ENCODE results near the gene MAZ. TPM values are rescaled to one million over a fixed set of nuclear protein-coding genes. Genes with fewer than 3 reads are reported as not detected.

Gene MAZ
- total RNA-seq, 1 experiment from 2014 or later = 256 TPM

DNA sequence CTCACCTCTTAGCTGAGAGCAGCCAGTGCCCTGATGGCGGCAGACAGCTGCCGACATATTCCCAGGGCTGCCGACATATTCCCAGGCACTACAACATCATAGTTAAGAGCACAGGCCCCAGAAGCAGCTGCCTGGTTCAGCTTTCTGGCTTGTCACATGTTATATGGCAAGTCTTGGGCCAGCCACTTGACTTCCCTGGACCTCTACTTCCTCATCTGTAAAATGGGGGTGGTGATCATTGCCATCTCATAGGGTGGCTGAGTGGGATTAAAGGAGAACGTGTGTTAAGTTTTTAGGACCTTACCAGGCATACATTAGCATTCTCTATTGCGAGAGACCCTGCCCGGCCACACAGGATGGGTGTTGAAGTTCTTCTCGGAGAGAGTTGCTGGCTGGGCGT lies 37.6 kb downstream of the MAZ start:
- Histone ChIP-seq H3K9me3 (ENCODE audit: control insufficient read depth in 1 of 2, insufficient read depth in 1 of 2, low read depth in 1 of 2, low read length in 2 of 2) (no peaks in the 10 kb centered on the region), H3K4me2 (ENCODE audit: low read length) (no peak overlapping the region), H3K27me3 (ENCODE audit: insufficient read depth, low read length) (no peaks in the 10 kb centered on the region), H3K9ac (ENCODE audit: low read length) (no peak overlapping the region), H4K20me1 (ENCODE audit: insufficient read depth) (no peaks in the 10 kb centered on the region), H3K4me3 (replicated peaks in 1 of 2; ENCODE audit: low read depth in 1 of 2, low read length in 2 of 2) (no peak overlapping the region), H3K9me2 (ENCODE audit: insufficient read depth) (no peaks in the 10 kb centered on the region), H3K4me1 (ENCODE audit: control insufficient read depth in 1 of 2, insufficient read depth in 2 of 2, low read length in 2 of 2) (peaks cover 0 to 5% of the 10 kb centered on the region in 2 experiments; a peak in 2 of 4 replicates), H3K79me2 (ENCODE audit: insufficient read depth, low read length) (no peaks in the 10 kb centered on the region), H3K27ac (ENCODE audit: low read depth, low read length) (no peak overlapping the region), H3K36me3 (ENCODE audit: control insufficient read depth in 1 of 2, insufficient read depth in 2 of 2, low read length in 2 of 2) (peaks cover 0 to 2% of the 10 kb centered on the region in 2 experiments; a peak in 2 of 4 replicates), H2AFZ (ENCODE audit: low read depth, low read length, poor library complexity, severe bottlenecking) (no peak overlapping the region)
- RAD21 ChIA-PET (ENCODE audit: low non-redundant PET in 1 of 2, low total read pairs in 2 of 2, uncharacterized antibody in 2 of 2, unreplicated experiment in 2 of 2) = no interaction called here
- CTCF ChIA-PET = no interaction called here
- DNase-seq (ENCODE audit: low read depth, low spot score) = no peak
- ATAC-seq = no peak
- intact Hi-C loops (cut with micrococcal nuclease) = no loop called here
- POLR2A ChIA-PET = no interaction called here
- BruUV-seq (replicated peaks) = no TSS peak
- TF ChIP-seq YY1 (IDR thresholded peaks at IDR 0.05; ENCODE audit: extremely low read depth, insufficient replicate concordance, low read depth, low read length) = no peak
- TF ChIP-seq, protein P1, sequence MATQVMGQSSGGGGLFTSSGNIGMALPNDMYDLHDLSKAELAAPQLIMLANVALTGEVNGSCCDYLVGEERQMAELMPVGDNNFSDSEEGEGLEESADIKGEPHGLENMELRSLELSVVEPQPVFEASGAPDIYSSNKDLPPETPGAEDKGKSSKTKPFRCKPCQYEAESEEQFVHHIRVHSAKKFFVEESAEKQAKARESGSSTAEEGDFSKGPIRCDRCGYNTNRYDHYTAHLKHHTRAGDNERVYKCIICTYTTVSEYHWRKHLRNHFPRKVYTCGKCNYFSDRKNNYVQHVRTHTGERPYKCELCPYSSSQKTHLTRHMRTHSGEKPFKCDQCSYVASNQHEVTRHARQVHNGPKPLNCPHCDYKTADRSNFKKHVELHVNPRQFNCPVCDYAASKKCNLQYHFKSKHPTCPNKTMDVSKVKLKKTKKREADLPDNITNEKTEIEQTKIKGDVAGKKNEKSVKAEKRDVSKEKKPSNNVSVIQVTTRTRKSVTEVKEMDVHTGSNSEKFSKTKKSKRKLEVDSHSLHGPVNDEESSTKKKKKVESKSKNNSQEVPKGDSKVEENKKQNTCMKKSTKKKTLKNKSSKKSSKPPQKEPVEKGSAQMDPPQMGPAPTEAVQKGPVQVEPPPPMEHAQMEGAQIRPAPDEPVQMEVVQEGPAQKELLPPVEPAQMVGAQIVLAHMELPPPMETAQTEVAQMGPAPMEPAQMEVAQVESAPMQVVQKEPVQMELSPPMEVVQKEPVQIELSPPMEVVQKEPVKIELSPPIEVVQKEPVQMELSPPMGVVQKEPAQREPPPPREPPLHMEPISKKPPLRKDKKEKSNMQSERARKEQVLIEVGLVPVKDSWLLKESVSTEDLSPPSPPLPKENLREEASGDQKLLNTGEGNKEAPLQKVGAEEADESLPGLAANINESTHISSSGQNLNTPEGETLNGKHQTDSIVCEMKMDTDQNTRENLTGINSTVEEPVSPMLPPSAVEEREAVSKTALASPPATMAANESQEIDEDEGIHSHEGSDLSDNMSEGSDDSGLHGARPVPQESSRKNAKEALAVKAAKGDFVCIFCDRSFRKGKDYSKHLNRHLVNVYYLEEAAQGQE (IDR thresholded peaks at IDR 0.05; ENCODE audit: low read depth) = no peak
- TF ChIP-seq TCF7L2 (IDR thresholded peaks at IDR 0.05; ENCODE audit: borderline replicate concordance, extremely low read depth, insufficient read depth, insufficient read length) = no peak
- TF ChIP-seq, protein P2, sequence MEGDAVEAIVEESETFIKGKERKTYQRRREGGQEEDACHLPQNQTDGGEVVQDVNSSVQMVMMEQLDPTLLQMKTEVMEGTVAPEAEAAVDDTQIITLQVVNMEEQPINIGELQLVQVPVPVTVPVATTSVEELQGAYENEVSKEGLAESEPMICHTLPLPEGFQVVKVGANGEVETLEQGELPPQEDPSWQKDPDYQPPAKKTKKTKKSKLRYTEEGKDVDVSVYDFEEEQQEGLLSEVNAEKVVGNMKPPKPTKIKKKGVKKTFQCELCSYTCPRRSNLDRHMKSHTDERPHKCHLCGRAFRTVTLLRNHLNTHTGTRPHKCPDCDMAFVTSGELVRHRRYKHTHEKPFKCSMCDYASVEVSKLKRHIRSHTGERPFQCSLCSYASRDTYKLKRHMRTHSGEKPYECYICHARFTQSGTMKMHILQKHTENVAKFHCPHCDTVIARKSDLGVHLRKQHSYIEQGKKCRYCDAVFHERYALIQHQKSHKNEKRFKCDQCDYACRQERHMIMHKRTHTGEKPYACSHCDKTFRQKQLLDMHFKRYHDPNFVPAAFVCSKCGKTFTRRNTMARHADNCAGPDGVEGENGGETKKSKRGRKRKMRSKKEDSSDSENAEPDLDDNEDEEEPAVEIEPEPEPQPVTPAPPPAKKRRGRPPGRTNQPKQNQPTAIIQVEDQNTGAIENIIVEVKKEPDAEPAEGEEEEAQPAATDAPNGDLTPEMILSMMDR (IDR thresholded peaks at IDR 0.05 in 2 of 3, conservative IDR thresholded peaks at IDR 0.05 in 1 of 3; ENCODE audit: borderline replicate concordance in 1 of 3, insufficient read depth in 1 of 3, low read depth in 2 of 3, low read length in 2 of 3) = no peak
- no peak for TF ChIP-seq FOSL1 (IDR thresholded peaks at IDR 0.05; ENCODE audit: low read depth)
- TF ChIP-seq, protein P3, sequence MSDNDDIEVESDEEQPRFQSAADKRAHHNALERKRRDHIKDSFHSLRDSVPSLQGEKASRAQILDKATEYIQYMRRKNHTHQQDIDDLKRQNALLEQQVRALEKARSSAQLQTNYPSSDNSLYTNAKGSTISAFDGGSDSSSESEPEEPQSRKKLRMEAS (IDR thresholded peaks at IDR 0.05) = no peak
- TF ChIP-seq EZH2phosphoT487 (IDR thresholded peaks at IDR 0.05; ENCODE audit: borderline replicate concordance) = no peak
